Mucosa of descending colon (tissue), 3 donors: ENCODE data around the gene HBM. TPM values are rescaled to one million over a fixed set of nuclear protein-coding genes. Genes with fewer than 3 reads are reported as not detected.
"Not testable (repeated sequence)": the region's sequence is repeated elsewhere in the genome, so short reads cannot be mapped to it uniquely, and the experiment has no call there.

Experiments used
- ATAC-seq: fragments of 200-7000 bp; cut with Tn5 transposase; one replicate; pipeline ENCODE4 v1.9.1; 2020; ENCODE audit warnings: mild to moderate bottlenecking, moderate library complexity
- DNase-seq, 3 donors: peaks; one replicate each; pipeline ENCODE4 v3.0.0-alpha.2; 2020
- H3K36me3 ChIP-seq: fragments of 200-600 bp; one replicate; pipeline ENCODE4 v1.8.0; 2021; ENCODE audit warnings: low read depth, mild to moderate bottlenecking
- H3K4me1 ChIP-seq: fragments of 200-600 bp; one replicate; pipeline ENCODE4 v1.8.0; 2021; ENCODE audit warnings: low read depth, mild to moderate bottlenecking
- H3K4me3 ChIP-seq: fragments of 200-600 bp; one replicate; pipeline ENCODE4 v1.8.0; 2021; ENCODE audit warnings: mild to moderate bottlenecking
- H3K9me3 ChIP-seq: fragments of 200-600 bp; one replicate; pipeline ENCODE4 v1.8.0; 2021; ENCODE audit warnings: mild to moderate bottlenecking
- intact Hi-C, 2 donors: fragments of 100-400 bp; cut with DNase I in 1 of 2; cut with micrococcal nuclease in 1 of 2; formaldehyde crosslinking; loops; one replicate each; pipeline versions ENCODE4 v1.11.0 to v1.11.1; 2022; cut with DNase I, micrococcal nuclease
- total RNA-seq, 3 donors: library from RNA; stranded (reverse); fragmentation: NEBNext Ultra II Directional in 2 of 3; extraction: Animal tissue kit (Norgen Biotek cat#: 25700) in 2 of 3; gene quantifications; one replicate each; pipeline versions ENCODE4 v1.2.1 to v1.2.4, GENCODE V29; 2021 to 2023
- TF ChIP-seq, protein P1 (sequence below): fragments of 200-600 bp; IDR thresholded peaks from one replicate; pipeline ENCODE4 v1.8.0; 2022; ENCODE audit warnings: antibody characterized with exemption, mild to moderate bottlenecking
- donor health status: DM: no; HTN: no; CAD: no; lungs with moderate emphysema.
- donor health status: DM: no; HTN: no; CAD: no.
- donor health status: DM: no; HTN: yes; CAD: no.

The HBM gene
- total RNA-seq, 3 donors from 2014 or later: not detected

DNA sequence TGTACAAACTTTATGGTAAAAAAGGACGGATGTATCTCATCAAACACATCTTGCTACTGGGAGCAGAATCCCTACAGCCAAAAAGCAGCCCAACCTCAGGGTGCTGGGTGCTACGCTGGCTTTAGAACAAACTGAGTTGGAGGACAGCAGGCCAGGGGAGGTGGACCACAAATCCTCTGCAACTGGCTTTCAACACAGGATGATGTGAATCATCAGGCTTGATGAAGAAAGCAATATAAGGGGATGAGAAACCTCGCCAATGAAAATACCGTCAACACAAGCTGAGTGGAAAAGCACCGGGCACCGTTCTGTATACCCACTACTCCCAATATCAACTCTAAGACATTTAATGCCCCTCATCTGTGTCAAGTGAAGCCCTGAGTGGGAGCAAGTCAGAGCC, 28.7 kb downstream of the HBM start:
- intact Hi-C loops: no loop called here
- ATAC-seq: no peak
- TF ChIP-seq, protein P1, sequence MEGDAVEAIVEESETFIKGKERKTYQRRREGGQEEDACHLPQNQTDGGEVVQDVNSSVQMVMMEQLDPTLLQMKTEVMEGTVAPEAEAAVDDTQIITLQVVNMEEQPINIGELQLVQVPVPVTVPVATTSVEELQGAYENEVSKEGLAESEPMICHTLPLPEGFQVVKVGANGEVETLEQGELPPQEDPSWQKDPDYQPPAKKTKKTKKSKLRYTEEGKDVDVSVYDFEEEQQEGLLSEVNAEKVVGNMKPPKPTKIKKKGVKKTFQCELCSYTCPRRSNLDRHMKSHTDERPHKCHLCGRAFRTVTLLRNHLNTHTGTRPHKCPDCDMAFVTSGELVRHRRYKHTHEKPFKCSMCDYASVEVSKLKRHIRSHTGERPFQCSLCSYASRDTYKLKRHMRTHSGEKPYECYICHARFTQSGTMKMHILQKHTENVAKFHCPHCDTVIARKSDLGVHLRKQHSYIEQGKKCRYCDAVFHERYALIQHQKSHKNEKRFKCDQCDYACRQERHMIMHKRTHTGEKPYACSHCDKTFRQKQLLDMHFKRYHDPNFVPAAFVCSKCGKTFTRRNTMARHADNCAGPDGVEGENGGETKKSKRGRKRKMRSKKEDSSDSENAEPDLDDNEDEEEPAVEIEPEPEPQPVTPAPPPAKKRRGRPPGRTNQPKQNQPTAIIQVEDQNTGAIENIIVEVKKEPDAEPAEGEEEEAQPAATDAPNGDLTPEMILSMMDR: no peak

DNA sequence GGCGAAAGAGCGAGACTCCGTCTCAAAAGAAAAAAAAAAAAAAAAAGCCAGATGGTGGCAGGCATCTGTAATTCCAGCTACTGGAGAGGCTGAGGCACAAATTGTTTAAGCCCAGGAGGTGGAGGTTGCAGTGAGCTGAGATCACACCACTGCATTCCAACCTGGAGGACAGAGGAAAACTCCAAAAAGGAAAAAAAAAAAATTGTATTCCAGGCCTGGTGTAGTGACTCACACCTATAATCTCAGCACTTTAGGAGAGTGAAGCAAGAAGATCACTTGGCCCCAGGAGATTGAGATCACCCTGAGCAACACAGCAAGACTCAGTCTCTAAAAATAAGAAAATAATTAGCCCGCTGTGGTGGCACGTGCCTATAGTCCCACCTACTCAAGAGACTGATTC, 34.6 kb downstream of the HBM start:
- ATAC-seq: no peak
- H3K36me3 ChIP-seq: peaks cover 12% of the 10 kb centered on the region
- DNase-seq: no peak
- no peaks in the 10 kb centered on the region for H3K9me3 ChIP-seq
- TF ChIP-seq, protein P1: no peak
- intact Hi-C loops: no loop called here
- H3K4me3 ChIP-seq: no peak overlapping the region
- H3K4me1 ChIP-seq: no peaks in the 10 kb centered on the region

More for the DNA sequence above, 28.7 kb downstream of the HBM start:
- H3K36me3 ChIP-seq: peaks cover 14% of the 10 kb centered on the region
- no peak overlapping the region for H3K4me3 ChIP-seq
- no peak for DNase-seq
- H3K9me3 ChIP-seq: no peaks in the 10 kb centered on the region
- no peaks in the 10 kb centered on the region for H3K4me1 ChIP-seq

DNA sequence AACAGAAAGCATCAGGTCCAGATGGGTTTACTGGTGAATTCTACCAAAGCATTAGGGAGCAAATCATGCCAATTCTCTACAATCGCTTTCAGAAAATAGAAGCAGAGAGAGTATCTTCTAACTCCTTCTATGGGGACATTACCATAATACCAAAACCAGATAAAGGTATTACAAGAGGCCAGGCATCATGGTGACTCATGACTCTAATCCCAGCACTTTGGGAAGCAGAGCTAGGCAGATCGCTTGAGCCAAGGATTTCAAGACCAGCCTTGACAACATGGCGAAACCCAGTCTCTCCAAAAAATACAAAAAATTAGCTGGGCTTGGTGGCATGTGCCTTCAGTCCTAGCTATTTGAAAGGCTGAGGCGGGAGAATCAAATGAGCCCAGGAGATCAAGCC, 37.5 kb downstream of the HBM start:
- Histone ChIP-seq H3K4me1 (no peaks in the 10 kb centered on the region), H3K36me3 (peaks cover 13% of the 10 kb centered on the region), H3K9me3 (no peaks in the 10 kb centered on the region), H3K4me3 (no peak overlapping the region)
- DNase-seq (no peak), ATAC-seq (no peak)
- intact Hi-C loops: no loop called here
- TF ChIP-seq, protein P1: no peak

DNA sequence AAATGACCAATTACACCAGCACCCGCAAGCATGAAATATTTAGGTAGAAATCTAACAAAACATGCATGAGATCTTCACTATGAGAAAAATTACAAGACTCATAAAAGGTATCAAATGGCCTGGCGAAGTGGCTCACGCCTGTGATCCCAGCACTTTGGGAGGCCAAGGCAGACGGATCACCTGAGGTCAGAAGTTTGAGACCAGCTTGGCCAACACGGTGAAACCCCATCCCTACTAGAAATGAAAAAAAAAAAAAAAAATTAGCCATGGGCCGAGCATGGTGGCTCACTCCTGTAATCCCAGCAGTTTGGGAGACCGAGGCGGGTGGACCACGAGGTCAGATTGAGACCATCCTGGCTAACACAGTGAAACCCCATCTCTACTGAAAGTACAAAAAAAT, 38.3 kb downstream of the HBM start:
- intact Hi-C loops, H3K4me3 ChIP-seq, H3K4me1 ChIP-seq, ATAC-seq, DNase-seq, H3K9me3 ChIP-seq: not testable (repeated sequence)
- peaks cover 13% of the 10 kb centered on the region for H3K36me3 ChIP-seq

DNA sequence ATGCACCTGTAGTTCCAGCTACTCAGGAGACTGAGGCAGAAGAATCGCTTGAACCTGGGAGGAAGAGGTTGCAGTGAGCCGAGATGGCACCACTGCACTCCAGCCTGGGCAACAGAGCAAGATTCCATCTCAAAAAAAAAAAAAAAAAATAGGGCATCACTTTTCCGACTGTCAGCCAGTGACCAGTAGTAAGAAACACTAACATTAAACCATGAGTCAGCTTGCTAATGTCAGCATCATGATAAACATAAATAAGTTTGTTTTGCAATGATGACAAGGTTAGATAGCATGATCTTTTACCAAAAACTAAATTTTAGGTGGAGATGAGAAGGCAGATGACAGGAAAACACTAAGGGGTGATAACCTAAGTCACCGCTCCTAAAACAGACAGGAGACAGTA, 43.6 kb downstream of the HBM start:
- H3K9me3 ChIP-seq, H3K4me1 ChIP-seq, intact Hi-C loops, DNase-seq, ATAC-seq, H3K4me3 ChIP-seq: not testable (repeated sequence)
- H3K36me3 ChIP-seq: peaks cover 13% of the 10 kb centered on the region

DNA sequence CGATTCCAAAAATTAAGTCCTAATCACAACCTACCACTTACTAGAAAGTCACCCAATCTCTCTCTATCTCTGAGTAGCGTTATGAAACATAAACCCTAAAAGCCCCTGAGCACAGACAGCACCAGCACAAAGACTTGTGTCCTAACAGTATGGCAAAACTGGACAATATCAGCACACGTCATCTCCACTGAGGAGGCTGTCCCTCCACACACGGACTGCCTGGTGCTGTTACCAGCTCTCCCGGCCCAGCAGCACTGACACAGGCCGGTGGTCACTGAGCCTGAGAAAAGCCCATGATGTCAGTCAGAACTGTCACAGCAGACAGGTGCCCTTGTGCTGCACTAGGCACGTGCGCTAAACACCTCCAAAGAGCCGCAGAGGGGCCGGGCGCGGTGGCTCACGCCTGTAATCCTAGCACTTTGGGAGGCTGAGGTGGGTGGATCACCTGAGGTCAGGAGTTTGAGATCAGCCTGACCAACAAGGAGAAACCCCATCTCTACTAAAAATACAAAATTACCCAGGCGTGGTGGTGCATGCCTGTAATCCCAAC, 45.9 kb downstream of the HBM start:
- intact Hi-C loops, H3K4me1 ChIP-seq, H3K36me3 ChIP-seq, DNase-seq, ATAC-seq, H3K9me3 ChIP-seq, H3K4me3 ChIP-seq: not testable (repeated sequence)

DNA sequence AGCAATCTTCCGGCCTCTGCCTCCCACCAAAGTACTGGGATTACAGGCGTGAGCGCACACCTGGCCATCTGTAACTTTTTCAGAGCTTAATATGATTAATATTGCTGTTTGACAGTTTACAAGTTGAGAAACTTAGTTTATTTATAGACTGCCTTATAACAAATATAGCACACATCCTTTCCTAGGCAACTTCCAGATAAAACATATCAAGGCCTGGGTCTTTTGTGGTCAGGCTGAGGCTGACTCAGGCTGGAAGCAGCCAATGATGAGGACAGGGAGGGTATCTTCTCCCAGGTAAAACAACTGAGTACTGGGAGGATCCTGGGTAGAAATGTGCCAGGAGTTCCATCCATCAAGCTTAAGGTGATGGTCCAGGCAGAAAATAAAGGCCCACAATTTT, 47.2 kb downstream of the HBM start:
- Histone ChIP-seq H3K4me1 (no peaks in the 10 kb centered on the region), H3K36me3 (no peaks in the 10 kb centered on the region), H3K9me3 (no peaks in the 10 kb centered on the region), H3K4me3 (no peak overlapping the region)
- TF ChIP-seq, protein P1: no peak
- intact Hi-C loops: no loop called here
- DNase-seq (no peak), ATAC-seq (no peak)

Other genes with a start within 250 kb of the HBM start
- gene POLR3K, start 112.4 kb upstream of the HBM start, total RNA-seq: 10 to 100 TPM; 10.0 to 13.0 (median 12.6) TPM
- gene SNRNP25, start 112.2 kb upstream of the HBM start, total RNA-seq: 10 to 100 TPM; 18.8 to 24.9 (median 20.6) TPM
- gene RHBDF1, start 93.3 kb upstream of the HBM start, total RNA-seq: 10 to 100 TPM; 27.2 to 39.2 (median 36.9) TPM
- gene MPG, start 87.8 kb upstream of the HBM start, total RNA-seq: 10 to 100 TPM; 25.0 to 30.3 (median 29.9) TPM
- 10 to 100 TPM; 20.0 to 27.0 (median 21.0) TPM for gene NPRL3, start 27.3 kb upstream of the HBM start, total RNA-seq
- under 1 TPM in 1 of 3 donors, not detected in 2; 0.41 TPM for gene HBZ, start 13.3 kb upstream of the HBM start, total RNA-seq
- 1 to 10 TPM in 2 of 3 donors, not detected in 1; 2.9 to 3.4 TPM for gene HBA2, start 6.9 kb downstream of the HBM start, total RNA-seq
- gene HBA1, start 10.7 kb downstream of the HBM start, total RNA-seq: 1 to 10 TPM in 2 of 3 donors, not detected in 1; 4.3 to 8.5 TPM
- not detected for gene HBQ1, start 14.5 kb downstream of the HBM start, total RNA-seq
- gene LUC7L, start 63.5 kb downstream of the HBM start, total RNA-seq: 10 to 100 TPM; 47.8 to 86.8 (median 67.2) TPM
- gene FAM234A, start 68.8 kb downstream of the HBM start, total RNA-seq: 100 to 1,000 TPM in 1 of 3 donors, 10 to 100 TPM in 2; 87.1 to 129 (median 99.1) TPM
- 10 to 100 TPM in 1 of 3 donors, 1 to 10 TPM in 2; 2.6 to 10.0 (median 8.1) TPM for gene RGS11, start 110.0 kb downstream of the HBM start, total RNA-seq
- 1 to 10 TPM; 1.7 to 6.8 (median 1.9) TPM for gene ARHGDIG, start 114.6 kb downstream of the HBM start, total RNA-seq
- 1 to 10 TPM in 2 of 3 donors, under 1 TPM in 1; 0.23 to 2.8 (median 1.3) TPM for gene PDIA2, start 117.2 kb downstream of the HBM start, total RNA-seq
- gene AXIN1, start 186.7 kb downstream of the HBM start, total RNA-seq: 10 to 100 TPM; 33.0 to 46.3 (median 40.0) TPM
- gene MRPL28, start 204.6 kb downstream of the HBM start, total RNA-seq: 10 to 100 TPM; 39.7 to 53.8 (median 49.1) TPM
- gene PGAP6, start 216.0 kb downstream of the HBM start, total RNA-seq: 100 to 1,000 TPM in 1 of 3 donors, 10 to 100 TPM in 2; 77.3 to 134 (median 95.7) TPM
- gene NME4, start 231.2 kb downstream of the HBM start, total RNA-seq: 100 to 1,000 TPM in 1 of 3 donors, 10 to 100 TPM in 2; 24.5 to 125 (median 43.6) TPM
- 10 to 100 TPM; 39.5 to 64.3 (median 56.0) TPM for gene DECR2, start 235.9 kb downstream of the HBM start, total RNA-seq